ENCODE data around the gene SEC14L1.
A peak's percentile ranks its signal among the peaks of the same experiment; 100 is the strongest.

- TF ChIP-seq POLR2A (IDR thresholded peaks at IDR 0.05), result no peak
- TF ChIP-seq, protein P1, sequence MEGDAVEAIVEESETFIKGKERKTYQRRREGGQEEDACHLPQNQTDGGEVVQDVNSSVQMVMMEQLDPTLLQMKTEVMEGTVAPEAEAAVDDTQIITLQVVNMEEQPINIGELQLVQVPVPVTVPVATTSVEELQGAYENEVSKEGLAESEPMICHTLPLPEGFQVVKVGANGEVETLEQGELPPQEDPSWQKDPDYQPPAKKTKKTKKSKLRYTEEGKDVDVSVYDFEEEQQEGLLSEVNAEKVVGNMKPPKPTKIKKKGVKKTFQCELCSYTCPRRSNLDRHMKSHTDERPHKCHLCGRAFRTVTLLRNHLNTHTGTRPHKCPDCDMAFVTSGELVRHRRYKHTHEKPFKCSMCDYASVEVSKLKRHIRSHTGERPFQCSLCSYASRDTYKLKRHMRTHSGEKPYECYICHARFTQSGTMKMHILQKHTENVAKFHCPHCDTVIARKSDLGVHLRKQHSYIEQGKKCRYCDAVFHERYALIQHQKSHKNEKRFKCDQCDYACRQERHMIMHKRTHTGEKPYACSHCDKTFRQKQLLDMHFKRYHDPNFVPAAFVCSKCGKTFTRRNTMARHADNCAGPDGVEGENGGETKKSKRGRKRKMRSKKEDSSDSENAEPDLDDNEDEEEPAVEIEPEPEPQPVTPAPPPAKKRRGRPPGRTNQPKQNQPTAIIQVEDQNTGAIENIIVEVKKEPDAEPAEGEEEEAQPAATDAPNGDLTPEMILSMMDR (IDR thresholded peaks at IDR 0.05), result no peak
- TF ChIP-seq EP300 (IDR thresholded peaks at IDR 0.05), result no peak
- peak in 1 of 3 donors; percentile 4 for TF ChIP-seq POLR2AphosphoS5 (IDR thresholded peaks at IDR 0.05)
These were observed 65.6 kb downstream of the SEC14L1 start for GRCh38 chr17:77206158-77206956.
